Upper lobe of right lung (tissue), 1 donor: ENCODE data around the gene DDX11. TPM values are rescaled to one million over a fixed set of nuclear protein-coding genes. Genes with fewer than 3 reads are reported as not detected.
"Not testable (repeated sequence)": the region's sequence is repeated elsewhere in the genome, so short reads cannot be mapped to it uniquely, and the experiment has no call there.

Experiments used
- ATAC-seq: fragments of 200-7000 bp; cut with Tn5 transposase; one replicate; pipeline ENCODE4 v1.9.1; 2020; ENCODE audit warnings: mild to moderate bottlenecking, moderate library complexity
- DNase-seq: peaks from one replicate; pipeline ENCODE4 v3.0.0-alpha.2; 2020
- H3K27ac ChIP-seq: fragments of 200-600 bp; one replicate; pipeline ENCODE4 v1.8.0; 2022
- H3K27me3 ChIP-seq: fragments of 200-600 bp; one replicate; pipeline ENCODE4 v1.8.0; 2022; ENCODE audit warnings: mild to moderate bottlenecking
- H3K36me3 ChIP-seq: fragments of 200-600 bp; one replicate; pipeline ENCODE4 v1.8.0; 2022
- H3K4me1 ChIP-seq: fragments of 200-600 bp; one replicate; pipeline ENCODE4 v1.8.0; 2022
- H3K4me3 ChIP-seq: fragments of 200-600 bp; one replicate; pipeline ENCODE4 v1.8.0; 2022; ENCODE audit warnings: mild to moderate bottlenecking
- H3K9me3 ChIP-seq: fragments of 200-600 bp; one replicate; pipeline ENCODE4 v1.8.0; 2022
- CTCF ChIP-seq: fragments of 200-600 bp; IDR thresholded peaks from one replicate; pipeline ENCODE4 v1.8.0; 2022; ENCODE audit warnings: antibody characterized with exemption
- intact Hi-C: fragments of 100-400 bp; cut with DNase I; formaldehyde crosslinking; loops from one replicate; pipeline ENCODE4 v1.11.0; 2022
- total RNA-seq: library from RNA; stranded (reverse); fragmentation: NEBNext Ultra II Directional; extraction: Animal tissue kit (Norgen Biotek cat#: 25700); gene quantifications from one replicate; pipeline ENCODE4 v1.2.1, GENCODE V29; 2021
- donor health status: DM: no; HTN: yes; CAD: no; lungs with severe emphysema.

Gene DDX11
- total RNA-seq, 1 donor from 2014 or later: 12.6 TPM

- H3K27me3 ChIP-seq: peaks cover 13% of the 10 kb centered on the region
- no peak overlapping the region for H3K4me3 ChIP-seq
- H3K36me3 ChIP-seq: no peaks in the 10 kb centered on the region
- no peak overlapping the region for H3K27ac ChIP-seq
- peak; percentile 27 for ATAC-seq
- intact Hi-C loops: no loop called here
- no peak for DNase-seq
- peaks cover 6% of the 10 kb centered on the region for H3K4me1 ChIP-seq
- H3K9me3 ChIP-seq: no peaks in the 10 kb centered on the region
- TF ChIP-seq CTCF: no peak
Observed at GRCh38 chr12:31122481-31122880, 48.8 kb downstream of the DDX11 start.

GRCh38 chr12:31124158-31124557 is 50.5 kb downstream of the DDX11 start:
- H3K27ac ChIP-seq, intact Hi-C loops, DNase-seq, H3K9me3 ChIP-seq, ATAC-seq, H3K4me3 ChIP-seq, H3K4me1 ChIP-seq, H3K27me3 ChIP-seq, H3K36me3 ChIP-seq: not testable (repeated sequence)

- H3K36me3 ChIP-seq, intact Hi-C loops, H3K9me3 ChIP-seq, H3K27me3 ChIP-seq, H3K27ac ChIP-seq, H3K4me3 ChIP-seq, ATAC-seq, DNase-seq, H3K4me1 ChIP-seq: not testable (repeated sequence)
Observed at GRCh38 chr12:31125171-31125570, 51.5 kb downstream of the DDX11 start.

DNA sequence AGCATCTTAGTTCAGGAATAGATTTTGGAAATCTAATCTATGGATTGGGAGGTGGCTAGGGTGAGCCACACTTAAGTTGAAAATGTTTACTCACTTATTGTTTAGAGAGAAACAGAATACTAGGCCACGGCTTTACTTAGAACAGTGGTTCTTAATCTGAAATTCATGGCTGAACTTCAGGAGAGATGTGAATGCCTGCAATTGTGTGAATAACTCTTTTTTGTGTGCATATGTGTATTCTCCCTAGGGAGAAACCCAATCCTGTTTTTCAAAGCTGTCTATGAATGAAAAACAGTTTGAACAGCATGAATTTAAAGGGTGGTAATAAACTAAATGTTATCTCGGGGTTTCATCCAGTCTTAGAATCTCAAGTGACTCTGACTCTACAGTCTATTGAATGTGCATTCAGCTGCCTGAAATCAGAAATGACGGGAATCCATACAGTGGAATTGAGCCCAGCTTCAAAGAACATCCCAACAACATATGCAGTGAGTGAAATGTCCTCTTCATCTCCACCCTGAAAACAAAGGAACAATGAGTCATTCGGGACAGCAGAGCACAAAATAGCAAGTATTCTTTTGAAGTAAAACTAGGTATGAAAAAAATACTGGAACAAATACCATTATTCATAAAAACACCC is 53.7 kb downstream of the DDX11 start:
- DNase-seq, H3K36me3 ChIP-seq, H3K27me3 ChIP-seq, H3K4me3 ChIP-seq, H3K9me3 ChIP-seq, H3K27ac ChIP-seq, ATAC-seq, H3K4me1 ChIP-seq, intact Hi-C loops: not testable (repeated sequence)

- H3K9me3 ChIP-seq, H3K36me3 ChIP-seq, H3K27me3 ChIP-seq, H3K4me1 ChIP-seq, intact Hi-C loops, H3K27ac ChIP-seq, ATAC-seq, DNase-seq, H3K4me3 ChIP-seq: not testable (repeated sequence)
Observed at GRCh38 chr12:31136581-31136980, 62.9 kb downstream of the DDX11 start.

DNA sequence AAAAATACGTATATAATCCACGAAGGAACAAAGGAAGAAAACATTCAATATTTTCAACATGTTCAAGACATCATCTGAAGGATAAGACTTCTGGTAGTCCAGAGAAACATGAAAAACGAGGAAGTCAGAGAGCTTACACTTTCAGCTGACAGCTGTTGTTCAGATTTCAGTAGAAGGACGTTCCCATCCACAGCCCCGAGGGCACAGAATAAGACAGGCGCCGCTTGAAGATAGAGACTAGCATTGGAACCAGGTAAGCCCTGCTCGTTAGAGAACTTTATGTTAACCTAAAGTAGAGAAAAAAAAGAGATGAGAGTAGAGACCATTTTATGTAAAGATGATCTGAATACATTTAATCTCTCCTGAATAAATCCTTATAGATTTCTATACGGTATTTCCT is 71.1 kb downstream of the DDX11 start:
- H3K36me3 ChIP-seq, DNase-seq, H3K4me3 ChIP-seq, H3K27me3 ChIP-seq, ATAC-seq, intact Hi-C loops, H3K4me1 ChIP-seq, H3K27ac ChIP-seq, H3K9me3 ChIP-seq: not testable (repeated sequence)

DNA sequence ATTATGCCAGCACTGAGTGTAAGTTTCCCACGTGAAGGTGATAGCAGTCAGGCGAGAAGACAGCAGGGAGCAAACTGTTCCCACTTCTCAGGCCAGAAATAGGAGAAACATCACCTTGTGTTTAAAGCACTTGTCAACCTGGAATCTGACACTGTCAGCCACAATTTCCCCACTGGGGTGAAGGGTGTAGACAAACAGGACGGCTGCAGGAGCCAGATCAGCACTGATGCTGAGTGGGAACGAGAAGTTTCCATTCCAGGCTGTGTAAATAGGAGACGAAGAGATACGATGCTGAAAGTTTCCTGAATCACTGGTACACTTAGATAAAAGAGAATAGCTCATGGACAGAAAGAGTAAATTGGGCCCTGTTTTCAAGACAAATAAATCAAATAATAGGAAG is 71.6 kb downstream of the DDX11 start:
- H3K36me3 ChIP-seq, H3K4me3 ChIP-seq, H3K27me3 ChIP-seq, DNase-seq, H3K4me1 ChIP-seq, H3K27ac ChIP-seq, H3K9me3 ChIP-seq, intact Hi-C loops, ATAC-seq: not testable (repeated sequence)

DNA sequence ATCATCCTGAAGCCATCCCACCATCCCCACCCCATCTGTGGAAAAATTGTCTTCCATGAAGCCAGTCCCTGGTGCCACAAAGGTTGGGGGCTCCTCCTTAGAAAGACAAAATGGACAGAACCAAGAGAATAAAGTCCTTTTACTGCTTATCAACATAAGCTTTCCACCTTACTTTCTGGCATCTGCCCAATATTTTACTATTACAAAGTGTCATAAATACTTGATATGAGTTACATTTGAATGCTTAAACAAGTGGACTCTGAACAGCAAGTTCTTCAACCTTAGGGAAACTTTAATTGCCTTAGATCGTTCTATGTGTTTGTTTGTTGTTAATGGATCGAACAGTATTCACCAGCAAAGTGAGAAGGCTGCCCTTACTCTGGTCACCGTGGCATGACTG is 73.8 kb downstream of the DDX11 start:
- H3K4me1 ChIP-seq, H3K9me3 ChIP-seq, H3K27me3 ChIP-seq, DNase-seq, ATAC-seq, H3K4me3 ChIP-seq, H3K27ac ChIP-seq, intact Hi-C loops, H3K36me3 ChIP-seq: not testable (repeated sequence)

DNA sequence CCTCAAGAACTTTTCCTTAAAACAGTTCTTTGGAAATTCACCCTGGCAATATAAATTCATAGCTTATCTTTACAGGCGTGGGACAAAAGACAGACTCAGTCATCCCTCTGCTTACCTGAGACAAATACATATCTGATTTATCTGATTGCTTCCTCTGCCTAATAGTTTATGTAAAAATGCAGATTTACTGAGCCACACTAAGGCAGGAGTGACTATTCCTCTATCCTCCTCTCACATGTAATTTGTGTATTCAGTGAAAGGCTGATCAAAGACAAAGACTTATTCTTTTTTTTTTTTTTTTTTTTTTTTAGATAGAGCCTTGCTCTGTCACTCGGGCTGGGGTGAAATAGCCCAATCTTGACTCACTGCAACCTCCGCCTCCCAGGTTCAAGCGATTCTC is 77.1 kb downstream of the DDX11 start:
- H3K9me3 ChIP-seq, H3K4me1 ChIP-seq, H3K27me3 ChIP-seq, H3K36me3 ChIP-seq, H3K27ac ChIP-seq, intact Hi-C loops, DNase-seq, ATAC-seq, H3K4me3 ChIP-seq: not testable (repeated sequence)

Other genes starting within 250 kb of the DDX11 start
- gene TSPAN11, start 147.1 kb upstream of the DDX11 start, total RNA-seq: 7.8 TPM